HG03108 (cell line): Measurements from ENCODE around the gene FADS1.
A peak's percentile ranks its signal among the peaks of the same experiment; 100 is the strongest.

Experiments
- ATAC-seq: cut with Tn5 transposase; IDR thresholded peaks from one replicate; pipeline ENCODE4 v1.9.1; 2021; ENCODE audit warnings: moderate library complexity; ENCODE audit not compliant: unreplicated experiment

FADS1 gene

DNA sequence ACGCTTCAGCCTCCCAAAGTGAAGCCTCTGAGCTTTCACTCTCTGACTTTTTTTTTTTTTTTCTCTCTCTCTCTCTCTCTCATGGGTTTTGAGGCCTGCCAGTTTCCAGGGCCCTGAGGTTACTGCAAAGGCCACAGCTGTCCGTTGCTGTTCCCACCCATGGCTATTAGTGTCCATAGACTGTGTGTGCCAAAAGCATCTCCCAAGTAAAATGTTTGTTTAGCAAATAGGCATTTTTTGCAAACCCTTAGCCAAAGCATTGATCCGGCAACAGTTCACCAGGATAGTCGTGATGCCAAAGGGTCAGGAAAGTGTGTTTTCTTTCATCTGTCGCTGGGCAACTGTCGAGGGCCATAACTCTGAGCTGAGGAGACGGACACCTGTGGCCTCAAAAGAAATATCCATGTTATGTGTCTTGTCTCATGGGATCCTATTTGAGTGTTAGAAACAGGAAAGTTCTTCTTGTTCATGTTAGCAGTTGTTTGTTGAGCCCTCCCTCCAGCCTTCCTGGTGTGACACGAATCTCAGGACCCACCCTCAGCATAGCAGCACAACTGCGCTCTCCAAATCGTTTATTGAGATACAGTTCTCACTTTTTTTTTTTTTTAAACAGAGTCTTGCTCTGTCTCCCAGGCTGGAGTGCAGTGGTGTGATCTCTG is 29.7 kb upstream of the FADS1 start:
- ATAC-seq = no peak

DNA sequence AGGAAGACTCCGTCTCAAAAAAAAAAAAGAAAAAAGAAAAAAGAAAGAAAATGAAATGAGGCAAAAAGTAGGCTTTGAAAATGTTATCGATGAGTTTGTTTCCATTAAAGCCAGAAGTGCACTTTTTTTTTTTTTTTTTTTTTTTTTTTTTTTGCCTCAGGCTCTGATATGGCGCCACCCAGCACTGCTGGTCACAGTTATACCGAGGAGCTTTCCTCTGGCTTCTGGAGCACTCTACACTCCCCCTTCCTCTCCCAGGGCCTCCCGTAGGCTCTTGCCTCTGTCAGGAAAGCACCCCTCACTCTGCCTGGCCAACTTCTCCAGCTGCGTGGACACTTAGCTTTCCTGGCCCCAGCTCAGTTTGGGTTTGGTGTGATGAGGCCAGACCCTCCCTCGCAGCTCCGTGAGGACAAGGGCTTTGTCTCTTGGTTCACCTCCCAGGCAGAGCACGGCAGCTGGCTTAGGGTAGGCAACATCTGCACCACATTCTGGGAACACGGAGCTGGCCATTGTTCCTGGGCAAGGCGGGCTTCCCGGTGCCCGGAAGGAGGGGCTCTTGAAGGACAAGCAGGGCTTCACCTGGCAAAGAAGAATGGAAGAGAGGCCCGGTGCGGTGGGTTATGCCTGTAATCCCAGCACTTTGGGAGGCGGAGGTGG is 28.2 kb upstream of the FADS1 start:
- no peak for ATAC-seq

GRCh38 chr11:61842528-61842820 is 25.7 kb upstream of the FADS1 start:
- no peak for ATAC-seq

GRCh38 chr11:61841636-61842527 is 25.1 kb upstream of the FADS1 start:
- ATAC-seq = no peak

DNA sequence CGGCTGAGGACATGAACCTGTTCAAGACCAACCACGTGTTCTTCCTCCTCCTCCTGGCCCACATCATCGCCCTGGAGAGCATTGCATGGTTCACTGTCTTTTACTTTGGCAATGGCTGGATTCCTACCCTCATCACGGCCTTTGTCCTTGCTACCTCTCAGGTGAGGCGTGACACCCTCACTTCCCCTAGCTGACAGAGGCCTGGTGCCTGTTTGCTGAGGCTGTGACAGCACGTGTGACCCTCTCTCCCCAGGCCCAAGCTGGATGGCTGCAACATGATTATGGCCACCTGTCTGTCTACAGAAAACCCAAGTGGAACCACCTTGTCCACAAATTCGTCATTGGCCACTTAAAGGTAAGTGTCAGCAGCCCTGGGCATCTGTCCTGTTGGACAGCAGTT is 23.6 kb upstream of the FADS1 start:
- no peak for ATAC-seq

GRCh38 chr11:61839742-61840141 is 22.9 kb upstream of the FADS1 start:
- no peak for ATAC-seq

DNA sequence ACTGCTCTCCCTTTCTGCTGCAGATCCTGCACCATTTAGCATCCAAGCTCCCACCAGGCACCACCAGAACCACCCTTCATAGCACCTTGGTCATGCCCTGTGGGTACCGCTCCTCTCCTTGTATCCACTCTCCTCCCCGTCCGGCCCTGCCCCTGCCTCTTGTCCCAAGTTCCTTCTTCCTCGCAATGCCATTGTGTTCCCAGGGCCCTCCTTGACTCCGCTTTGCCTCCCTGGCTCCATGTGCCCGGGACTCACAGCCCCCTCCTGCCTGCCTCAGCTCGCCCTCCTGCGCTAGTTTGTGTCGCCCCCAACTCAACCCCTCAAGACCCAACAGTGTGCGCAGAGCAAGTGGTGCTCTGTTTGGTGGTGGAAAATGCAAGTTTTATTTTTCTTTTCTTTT is 22.1 kb upstream of the FADS1 start:
- ATAC-seq = no peak

DNA sequence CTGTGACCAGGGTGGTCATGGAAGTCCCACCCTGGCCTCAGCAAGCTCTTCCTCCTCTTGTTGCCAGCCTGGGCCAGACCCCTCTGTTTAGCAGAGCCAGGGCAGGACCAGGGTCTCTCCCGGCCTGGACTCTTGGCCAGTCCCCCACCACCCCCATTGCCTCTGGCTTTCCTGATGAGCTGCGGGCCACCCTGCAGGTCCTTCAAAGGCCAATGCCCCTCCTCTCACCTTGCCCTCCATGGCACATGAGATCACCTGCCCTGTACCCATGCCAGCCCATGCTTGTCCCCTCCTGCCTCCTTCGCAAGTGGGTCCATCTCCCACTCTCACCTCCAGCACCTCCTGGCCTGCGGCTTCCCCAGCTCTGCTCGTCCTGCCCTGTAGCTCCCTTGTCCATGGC is 21.7 kb upstream of the FADS1 start:
- no peak for ATAC-seq

GRCh38 chr11:61837411-61838005 is 20.7 kb upstream of the FADS1 start:
- no peak for ATAC-seq

DNA sequence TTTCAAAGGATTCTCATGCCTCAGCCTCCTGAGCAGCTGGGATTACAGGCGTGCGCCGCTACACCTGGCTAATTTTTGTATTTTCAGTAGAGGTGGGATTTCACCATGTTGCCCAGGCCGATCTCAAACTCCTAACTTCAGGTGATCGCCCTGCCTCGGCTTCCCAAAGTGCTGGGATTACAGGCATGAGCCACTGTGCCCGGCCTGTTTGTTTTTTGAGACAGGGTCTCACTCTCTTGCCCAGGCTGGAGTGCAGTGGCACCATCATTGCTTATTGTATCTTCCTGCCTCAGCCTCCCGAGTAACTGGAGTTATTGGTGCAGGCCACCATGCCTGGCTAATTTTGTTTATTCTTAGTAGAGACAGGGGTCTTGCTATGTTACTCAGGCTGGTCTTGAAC is 19.4 kb upstream of the FADS1 start:
- ATAC-seq = no peak

GRCh38 chr11:61834278-61835048 is 17.7 kb upstream of the FADS1 start:
- peak; percentile 95 for ATAC-seq

- ATAC-seq = no peak
Observed at GRCh38 chr11:61833926-61834277, 17.1 kb upstream of the FADS1 start.

DNA sequence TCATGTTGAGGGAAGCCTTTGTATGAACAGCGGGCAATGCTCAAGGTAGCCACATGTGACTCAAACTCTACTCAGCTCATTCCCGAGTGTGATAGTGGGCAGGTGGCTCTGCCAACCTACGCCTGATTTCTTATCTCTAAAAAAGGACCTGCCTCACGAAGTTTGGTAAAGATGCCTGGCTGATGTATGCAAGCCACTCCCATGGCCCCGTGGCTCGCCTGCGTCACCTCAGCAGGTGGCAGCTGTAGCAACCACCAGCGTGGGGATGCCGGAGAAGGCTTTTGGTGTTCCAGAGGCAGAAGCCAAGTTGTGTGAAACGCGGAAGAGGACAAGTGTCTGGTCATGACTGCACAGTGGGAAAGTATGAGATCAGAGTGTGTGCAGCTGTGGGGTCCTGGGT is 16.7 kb upstream of the FADS1 start:
- ATAC-seq = no peak

- no peak for ATAC-seq
Observed at GRCh38 chr11:61832754-61833153, 16.0 kb upstream of the FADS1 start.

DNA sequence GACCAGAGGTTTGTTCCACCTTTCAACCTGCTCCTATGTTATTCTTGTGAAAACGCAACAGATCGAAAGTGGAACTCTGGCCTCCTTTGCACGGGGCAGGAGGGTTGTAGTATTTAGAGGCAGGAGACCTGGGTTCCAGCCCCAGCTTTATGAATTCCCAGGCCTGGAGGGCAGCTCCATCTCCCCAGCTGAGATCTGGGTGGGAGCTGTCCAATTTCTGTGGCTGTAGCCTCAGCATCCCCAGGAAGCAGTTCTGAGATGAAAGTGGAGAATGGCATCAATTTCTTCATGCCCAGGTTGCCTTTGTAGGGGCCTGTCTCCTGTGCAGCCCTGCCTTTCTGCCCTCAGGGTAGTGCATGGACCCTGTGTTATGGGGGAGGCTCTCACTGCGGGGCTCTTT is 15.4 kb upstream of the FADS1 start:
- no peak for ATAC-seq

DNA sequence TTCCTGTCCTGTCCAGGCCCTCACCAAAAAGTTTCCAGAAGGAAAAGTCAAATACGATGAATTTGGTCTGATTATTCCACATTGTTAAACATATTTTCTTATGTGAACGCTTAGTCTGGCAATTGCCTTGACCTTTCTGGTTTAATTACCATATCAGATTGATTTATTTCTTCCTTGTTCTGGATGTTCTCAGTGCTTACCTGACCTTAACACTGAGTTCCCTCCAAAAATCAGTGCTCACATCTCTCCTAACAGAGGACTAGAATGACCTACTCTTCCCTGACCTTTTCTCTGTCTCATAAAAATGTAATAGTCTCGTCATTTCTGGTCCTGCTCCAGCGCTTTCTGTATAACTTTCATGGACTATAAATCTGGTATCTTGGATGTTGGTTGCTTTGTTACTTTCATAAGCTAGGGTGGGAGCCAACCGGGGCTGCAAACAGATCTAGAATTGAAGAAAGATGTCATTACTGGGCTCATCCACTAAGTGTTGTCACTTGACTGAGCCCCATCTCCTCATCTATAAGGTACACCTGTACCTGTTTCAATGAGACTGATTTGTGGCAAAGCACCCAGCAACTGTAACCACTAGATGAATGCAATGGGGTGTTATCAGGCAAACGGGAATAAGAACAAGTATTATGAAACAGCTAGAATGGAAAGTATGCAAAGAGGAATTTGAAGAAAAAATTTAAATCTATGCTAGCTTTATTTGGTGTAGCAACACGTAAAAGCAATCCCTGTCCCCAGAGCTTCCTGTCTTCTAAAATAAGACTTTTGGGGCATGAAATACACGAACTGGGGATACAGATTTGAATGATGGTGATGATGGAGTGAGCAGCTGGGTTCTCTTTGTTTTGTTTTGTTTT is 13.7 kb upstream of the FADS1 start:
- no peak for ATAC-seq

- ATAC-seq = no peak
Observed at GRCh38 chr11:61829806-61830205, 13.0 kb upstream of the FADS1 start.

DNA sequence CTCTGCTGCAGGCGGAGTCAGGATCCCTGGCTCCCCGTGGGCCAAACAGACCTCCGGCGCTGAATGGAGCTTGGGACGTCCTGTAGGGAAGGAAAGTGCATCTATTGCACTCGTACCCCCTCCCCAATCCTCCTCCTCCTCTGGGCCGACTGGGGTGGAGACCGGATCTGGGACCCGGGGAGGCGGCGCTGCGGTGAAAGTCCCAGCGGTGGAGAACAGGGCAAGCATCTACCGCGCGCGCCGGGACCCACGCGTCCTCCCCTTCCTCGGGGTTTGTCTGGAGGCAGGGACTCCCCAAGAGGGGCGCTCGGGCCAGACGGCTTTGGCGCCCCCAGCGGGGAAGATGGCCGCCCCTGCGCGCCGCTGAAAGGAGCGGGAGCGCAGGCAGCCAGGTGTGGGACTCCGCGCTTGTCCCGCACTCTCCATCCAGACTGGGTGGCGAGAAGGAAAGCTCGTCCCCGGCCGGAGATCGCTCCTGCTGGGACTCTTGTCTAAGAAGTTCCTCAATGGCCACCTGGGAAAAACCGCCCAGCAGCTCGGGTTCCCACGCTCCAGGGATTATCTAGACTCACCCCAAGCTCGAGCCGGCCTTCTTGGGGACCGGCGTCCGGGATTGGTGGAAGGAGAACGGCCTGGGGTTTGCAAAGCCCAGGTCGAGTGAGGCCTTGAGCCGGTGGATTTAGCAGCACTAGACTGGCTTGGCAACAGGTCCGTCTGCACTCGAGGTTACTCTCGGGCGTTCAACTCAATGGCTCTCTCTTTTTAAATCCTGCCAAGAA is 12.0 kb upstream of the FADS1 start:
- ATAC-seq = no peak

- ATAC-seq = no peak
Observed at GRCh38 chr11:61828379-61828628, 11.5 kb upstream of the FADS1 start.
